Neural cell (in vitro differentiated cells): ENCODE data around the gene MEGF9.

Experiments
- CTCF ChIP-seq: fragments of 450-650 bp; IDR thresholded peaks from 2 replicates; pipeline ENCODE4 v1.5.1; 2014; ENCODE audit warnings: antibody characterized with exemption, mild to moderate bottlenecking, moderate library complexity; ENCODE audit not compliant: poor library complexity, severe bottlenecking
- EZH2 ChIP-seq: fragments of 200-600, 300-800 bp; shearing (Covaris generic), sonication (generic); IDR thresholded peaks from 2 replicates; pipeline ENCODE4 v1.6.1; 2014; ENCODE audit warnings: antibody characterized with exemption, low read length, borderline replicate concordance, mild to moderate bottlenecking; ENCODE audit not compliant: insufficient read depth, poor library complexity, severe bottlenecking

GRCh38 chr9:120714846-120715388 is 647 bp upstream of the MEGF9 start:
- TF ChIP-seq CTCF (no peak), EZH2 (no peak)
